Pancreas (tissue), 10 donors: Measurements from ENCODE around the gene RANGAP1. TPM values are rescaled to one million over a fixed set of nuclear protein-coding genes. Genes with fewer than 3 reads are reported as not detected.

Source experiments
- ATAC-seq, 4 donors: fragments of 200-7000 bp; cut with Tn5 transposase; one replicate each; pipeline versions ENCODE4 v1.8.0 to v1.9.1; 2020; ENCODE audit warnings: mild to moderate bottlenecking in 4 of 4, moderate library complexity in 4 of 4
- DNase-seq, 6 donors: peaks; one replicate each; pipeline ENCODE4 v3.0.0-alpha.2; 2020
- FAIRE-seq: peaks from 2 replicates; lab custom pipeline; 2012; peaks lifted over from hg19 to GRCh38; lab: Jason Lieb, UNC
- H3K27ac ChIP-seq, 4 donors: fragments of 200-600 bp; sonication (generic); 1 replicate in 3 of 4; 2 replicates in 1 of 4; pipeline versions ENCODE4 v1.5.0 to v1.8.0; 2020
- H3K27me3 ChIP-seq, 4 donors: fragments of 200-600 bp; one replicate each; pipeline ENCODE4 v1.8.0; 2021
- H3K36me3 ChIP-seq, 3 donors: fragments of 200-600 bp; sonication (generic) in 1 of 3; one replicate each; pipeline versions ENCODE4 v1.5.0 to v1.8.0; 2020 to 2021
- H3K4me1 ChIP-seq, 3 donors: fragments of 200-600 bp; one replicate each; pipeline ENCODE4 v1.8.0; 2021
- H3K4me3 ChIP-seq, 4 donors: fragments of 200-600 bp; sonication (generic) in 2 of 4; one replicate each; pipeline versions ENCODE4 v1.5.0 to v1.8.0; 2020 to 2021
- H3K9me3 ChIP-seq, 4 donors: fragments of 200-600 bp; one replicate each; pipeline ENCODE4 v1.8.0; 2021
- WGBS, 2 donors: extraction: QIAGEN DNeasy Blood & Tissue Kit; methylation state at CpG; one replicate each; pipeline ENCODE4 v1.1.7; 2013; 5-methylcytosine and 5-hydroxymethylcytosine counted together
- intact Hi-C, 3 donors: fragments of 100-400 bp; cut with DNase I; formaldehyde crosslinking; loops; one replicate each; pipeline versions ENCODE4 v1.11.1 to v1.14.2; 2022
- polyA plus RNA-seq, 2 donors: library from polyadenylated mRNA; stranded (reverse); fragments of 200-250 nt; gene quantifications; one replicate each; pipeline ENCODE4 v1.2.3, GENCODE V29; 2013
- total RNA-seq, 6 donors: library from RNA; stranded (reverse); fragmentation: NEBNext Ultra II Directional in 4 of 6; extraction: Animal tissue kit (Norgen Biotek cat#: 25700) in 4 of 6; gene quantifications; one replicate each; pipeline versions ENCODE4 v1.2.1 to v1.2.4, GENCODE V29; 2021 to 2023
- TF ChIP-seq, protein P1 (sequence below), 4 donors: fragments of 200-600 bp; sonication (generic) in 3 of 4; IDR thresholded peaks; one replicate each; pipeline versions ENCODE4 v1.5.0 to v1.8.0; 2021; ENCODE audit warnings: antibody characterized with exemption in 4 of 4
- donor health status: healthy with polysubstance abuse.
- donor health status: DM: no; HTN: no; CAD: no; lungs with moderate emphysema.
- donor health status: DM: no; HTN: no; CAD: no.
- donor health status: control.
- donor health status: control.
- donor health status: Bipolar disorder and iron deficiency.
- donor health status: DM: yes; HTN: yes; CAD: no.
- donor health status: DM: no; HTN: no; CAD: no.
- donor health status: DM: no; HTN: no; CAD: no.
- donor health status: DM: yes; HTN: yes; CAD: no.

RANGAP1 gene
- total and polyA plus RNA-seq, 8 donors = 26.8 to 87.9 (median 32.8) TPM

GRCh38 chr22:41290262-41291221, 4.6 kb upstream of the RANGAP1 start:
- H3K27me3 ChIP-seq = no peaks in the 10 kb centered on the region
- no peak for ATAC-seq
- intact Hi-C loops = no loop called here
- H3K36me3 ChIP-seq = no peaks in the 10 kb centered on the region
- H3K27ac ChIP-seq = peak overlapping the region; percentile 1 to 96 (median 35)
- peak in 1 of 6 donors; percentile 45 for DNase-seq
- FAIRE-seq = no peak
- no peak overlapping the region for H3K4me3 ChIP-seq
- WGBS, 2 donors = 65 to 69% methylated on average over 8 of the region's 8 CpGs
- peaks cover 9 to 19% (median 15%) of the 10 kb centered on the region in 3 donors for H3K4me1 ChIP-seq
- TF ChIP-seq, protein P1, sequence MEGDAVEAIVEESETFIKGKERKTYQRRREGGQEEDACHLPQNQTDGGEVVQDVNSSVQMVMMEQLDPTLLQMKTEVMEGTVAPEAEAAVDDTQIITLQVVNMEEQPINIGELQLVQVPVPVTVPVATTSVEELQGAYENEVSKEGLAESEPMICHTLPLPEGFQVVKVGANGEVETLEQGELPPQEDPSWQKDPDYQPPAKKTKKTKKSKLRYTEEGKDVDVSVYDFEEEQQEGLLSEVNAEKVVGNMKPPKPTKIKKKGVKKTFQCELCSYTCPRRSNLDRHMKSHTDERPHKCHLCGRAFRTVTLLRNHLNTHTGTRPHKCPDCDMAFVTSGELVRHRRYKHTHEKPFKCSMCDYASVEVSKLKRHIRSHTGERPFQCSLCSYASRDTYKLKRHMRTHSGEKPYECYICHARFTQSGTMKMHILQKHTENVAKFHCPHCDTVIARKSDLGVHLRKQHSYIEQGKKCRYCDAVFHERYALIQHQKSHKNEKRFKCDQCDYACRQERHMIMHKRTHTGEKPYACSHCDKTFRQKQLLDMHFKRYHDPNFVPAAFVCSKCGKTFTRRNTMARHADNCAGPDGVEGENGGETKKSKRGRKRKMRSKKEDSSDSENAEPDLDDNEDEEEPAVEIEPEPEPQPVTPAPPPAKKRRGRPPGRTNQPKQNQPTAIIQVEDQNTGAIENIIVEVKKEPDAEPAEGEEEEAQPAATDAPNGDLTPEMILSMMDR (IDR thresholded peaks at IDR 0.05) = no peak
- no peaks in the 10 kb centered on the region for H3K9me3 ChIP-seq

DNA sequence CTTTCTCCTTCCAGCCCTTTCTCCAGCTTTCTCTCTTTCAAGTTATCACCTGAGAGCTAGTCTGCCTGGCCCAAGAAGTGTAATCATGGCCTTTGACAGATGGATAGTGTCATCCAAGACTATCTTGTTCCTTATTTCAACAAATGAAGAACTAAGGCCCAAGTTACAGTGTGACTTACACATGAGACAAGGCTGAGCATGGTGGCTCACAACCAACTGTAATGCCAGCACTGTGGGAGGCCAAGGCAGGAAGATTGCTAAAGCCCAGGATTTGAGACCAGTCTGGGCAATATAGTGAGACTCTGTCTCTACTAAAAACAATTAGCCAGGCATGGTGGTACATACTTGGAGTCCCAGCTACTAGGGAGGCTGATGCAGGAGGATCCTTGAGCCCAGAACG, 3.7 kb upstream of the RANGAP1 start:
- H3K9me3 ChIP-seq = no peaks in the 10 kb centered on the region
- no peaks in the 10 kb centered on the region for H3K27me3 ChIP-seq
- 84 to 89% methylated on average over 1 of the region's 1 CpG for WGBS, 2 donors
- intact Hi-C loops = no loop called here
- FAIRE-seq (no peak), DNase-seq (no peak), ATAC-seq (no peak)
- peak overlapping the region in 3 of 4 donors; percentile 1 to 96 (median 91) for H3K27ac ChIP-seq
- no peak overlapping the region for H3K4me3 ChIP-seq
- no peaks in the 10 kb centered on the region for H3K36me3 ChIP-seq
- H3K4me1 ChIP-seq = peaks cover 13 to 20% (median 19%) of the 10 kb centered on the region in 3 donors
- TF ChIP-seq, protein P1 (IDR thresholded peaks at IDR 0.05) = no peak

DNA sequence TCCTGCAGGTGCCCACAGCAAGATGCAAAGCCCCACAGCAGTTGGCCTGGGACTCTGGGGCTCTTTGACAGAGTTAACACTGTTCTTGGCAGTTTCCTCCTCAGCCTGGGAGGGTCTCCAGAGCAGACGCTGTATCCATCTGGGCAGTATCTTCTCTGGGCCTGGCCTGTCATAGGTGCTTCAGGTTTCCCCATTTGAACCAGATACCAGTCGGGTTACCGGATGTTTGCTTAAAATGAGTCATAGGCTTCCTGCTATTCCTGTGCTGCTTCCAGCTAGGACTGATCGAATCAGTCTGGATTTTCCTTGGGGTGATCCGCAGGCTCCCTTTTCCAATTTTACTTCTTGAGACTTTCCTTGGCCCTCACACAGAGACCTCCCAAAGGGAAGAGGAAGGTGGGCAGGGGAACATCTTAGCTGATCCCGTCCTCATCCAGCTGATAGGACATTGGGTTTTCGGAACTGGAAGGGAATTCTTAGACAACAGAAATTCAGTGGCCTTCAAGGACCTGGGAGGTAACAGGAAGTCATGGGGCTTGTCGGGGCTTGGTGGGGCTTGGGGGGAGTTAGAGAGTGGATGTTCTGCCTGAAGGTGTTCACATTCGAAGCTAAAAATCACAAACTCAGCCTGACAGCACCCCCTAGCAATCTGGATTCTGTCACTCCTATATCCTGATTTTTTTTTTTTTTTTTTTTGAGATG, 2.4 kb upstream of the RANGAP1 start:
- H3K27me3 ChIP-seq = no peaks in the 10 kb centered on the region
- DNase-seq (peak in 4 of 6 donors; percentile 58 to 62 (median 60)), ATAC-seq (peak; percentile 27 to 57 (median 42)), FAIRE-seq (no peak)
- no peaks in the 10 kb centered on the region for H3K36me3 ChIP-seq
- H3K4me1 ChIP-seq = peaks cover 13 to 23% (median 19%) of the 10 kb centered on the region in 3 donors
- no peaks in the 10 kb centered on the region for H3K9me3 ChIP-seq
- WGBS, 2 donors = 30 to 31% methylated on average over 9 of the region's 9 CpGs
- peak overlapping the region; percentile 71 to 96 (median 86) for H3K27ac ChIP-seq
- intact Hi-C loops = no loop called here
- H3K4me3 ChIP-seq = no peak overlapping the region
- TF ChIP-seq, protein P1 (IDR thresholded peaks at IDR 0.05) = no peak

GRCh38 chr22:41286639-41287091, 678 bp upstream of the RANGAP1 start:
- peak overlapping the region; percentile 40 to 96 (median 79) for H3K27ac ChIP-seq
- H3K9me3 ChIP-seq = no peaks in the 10 kb centered on the region
- TF ChIP-seq, protein P1 (IDR thresholded peaks at IDR 0.05) = no peak
- ATAC-seq (peak in 3 of 4 donors; percentile 3 to 17 (median 13)), DNase-seq (peak in 1 of 6 donors; percentile 47), FAIRE-seq (no peak)
- H3K4me1 ChIP-seq = peaks cover 13 to 23% (median 19%) of the 10 kb centered on the region in 3 donors
- intact Hi-C loops = no loop called here
- no peaks in the 10 kb centered on the region for H3K27me3 ChIP-seq
- 0 to 1% methylated on average over 15 of the region's 15 CpGs for WGBS, 2 donors
- H3K36me3 ChIP-seq = no peaks in the 10 kb centered on the region
- H3K4me3 ChIP-seq = peak overlapping the region; percentile 12 to 43 (median 32)
